ENCODE measurements around the gene GRM7. TPM values are rescaled to one million over a fixed set of nuclear protein-coding genes. Genes with fewer than 3 reads are reported as not detected.

GRM7 gene
- total RNA-seq, 1 experiment from 2014 or later: not detected

DNA sequence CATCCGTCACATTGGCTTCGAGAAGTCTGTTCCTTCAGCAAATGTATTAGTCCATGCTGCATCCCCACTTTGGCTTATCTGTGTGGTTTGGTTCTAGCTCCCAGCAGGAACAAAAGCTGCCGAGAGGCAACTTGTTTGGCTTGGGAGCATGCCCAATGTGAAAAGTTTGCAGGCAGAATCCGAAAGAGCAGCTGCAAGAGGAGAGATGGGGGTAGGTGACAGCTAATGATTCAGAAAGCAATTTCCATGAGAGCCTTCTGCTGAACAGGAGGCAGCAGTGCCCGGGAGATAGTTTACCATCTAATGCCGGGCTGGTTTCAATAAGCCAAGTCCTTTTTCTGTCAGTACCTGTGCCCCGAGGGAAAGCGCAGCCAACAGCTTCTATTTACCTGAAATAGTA lies 60.2 kb downstream of the GRM7 start:
- Histone ChIP-seq H3K36me3 (ENCODE audit: insufficient read depth, low read length, poor library complexity, severe bottlenecking) (no peaks in the 10 kb centered on the region), H3K9me3 (ENCODE audit: low read depth, low read length, poor library complexity, severe bottlenecking) (no peaks in the 10 kb centered on the region), H3K4me3 (ENCODE audit: low read depth, low read length, poor library complexity, severe bottlenecking) (no peak overlapping the region), H3K27me3 (replicated peaks; ENCODE audit: insufficient read depth, low read depth, low read length, poor library complexity) (no peaks in the 10 kb centered on the region), H3K27ac (ENCODE audit: low read depth, low read length, poor library complexity, severe bottlenecking) (no peak overlapping the region), H3K4me1 (ENCODE audit: insufficient read depth, low read length, poor library complexity, severe bottlenecking) (no peaks in the 10 kb centered on the region)
- intact Hi-C loops (cut with micrococcal nuclease; ENCODE audit: unreplicated experiment): no loop called here
- DNase-seq (ENCODE audit: low spot score): no peak
- ChIA-PET CTCF (no interaction called here), POLR2A (ENCODE audit: low non-redundant PET) (no interaction called here)
- BruUV-seq (replicated peaks): no TSS peak
- TF ChIP-seq EZH2 (IDR thresholded peaks at IDR 0.05; ENCODE audit: borderline replicate concordance, low read depth, low read length, poor library complexity, severe bottlenecking): no peak
- TF ChIP-seq, protein P1, sequence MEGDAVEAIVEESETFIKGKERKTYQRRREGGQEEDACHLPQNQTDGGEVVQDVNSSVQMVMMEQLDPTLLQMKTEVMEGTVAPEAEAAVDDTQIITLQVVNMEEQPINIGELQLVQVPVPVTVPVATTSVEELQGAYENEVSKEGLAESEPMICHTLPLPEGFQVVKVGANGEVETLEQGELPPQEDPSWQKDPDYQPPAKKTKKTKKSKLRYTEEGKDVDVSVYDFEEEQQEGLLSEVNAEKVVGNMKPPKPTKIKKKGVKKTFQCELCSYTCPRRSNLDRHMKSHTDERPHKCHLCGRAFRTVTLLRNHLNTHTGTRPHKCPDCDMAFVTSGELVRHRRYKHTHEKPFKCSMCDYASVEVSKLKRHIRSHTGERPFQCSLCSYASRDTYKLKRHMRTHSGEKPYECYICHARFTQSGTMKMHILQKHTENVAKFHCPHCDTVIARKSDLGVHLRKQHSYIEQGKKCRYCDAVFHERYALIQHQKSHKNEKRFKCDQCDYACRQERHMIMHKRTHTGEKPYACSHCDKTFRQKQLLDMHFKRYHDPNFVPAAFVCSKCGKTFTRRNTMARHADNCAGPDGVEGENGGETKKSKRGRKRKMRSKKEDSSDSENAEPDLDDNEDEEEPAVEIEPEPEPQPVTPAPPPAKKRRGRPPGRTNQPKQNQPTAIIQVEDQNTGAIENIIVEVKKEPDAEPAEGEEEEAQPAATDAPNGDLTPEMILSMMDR (conservative IDR thresholded peaks at IDR 0.05; ENCODE audit: low read depth, low read length): no peak

DNA sequence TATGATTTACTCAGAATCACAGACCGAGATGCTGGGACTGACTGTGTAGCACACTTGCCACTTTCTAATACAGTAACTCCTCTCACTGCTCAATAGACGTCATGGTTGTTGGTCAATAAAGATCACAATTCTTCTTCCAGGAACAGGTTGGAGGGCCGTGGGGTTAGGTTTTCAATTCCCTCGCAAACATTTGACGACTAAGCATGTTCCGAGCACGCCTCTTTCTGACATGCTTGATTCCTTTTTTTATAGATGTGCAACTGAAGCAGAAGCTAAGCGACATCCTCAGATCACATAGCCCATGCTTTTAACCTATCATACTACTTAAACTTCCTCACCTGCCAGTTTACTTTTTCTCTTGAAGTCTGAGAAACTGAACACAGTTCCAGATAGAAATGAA lies 61.0 kb downstream of the GRM7 start:
- ChIA-PET CTCF (no interaction called here), POLR2A (ENCODE audit: low non-redundant PET) (no interaction called here)
- BruUV-seq (replicated peaks): no TSS peak
- DNase-seq (ENCODE audit: low spot score): no peak
- no peak overlapping the region for H3K27ac ChIP-seq (ENCODE audit: low read depth, low read length, poor library complexity, severe bottlenecking)
- no peaks in the 10 kb centered on the region for H3K27me3 ChIP-seq (replicated peaks; ENCODE audit: insufficient read depth, low read depth, low read length, poor library complexity)
- H3K36me3 ChIP-seq (ENCODE audit: insufficient read depth, low read length, poor library complexity, severe bottlenecking): no peaks in the 10 kb centered on the region
- H3K4me3 ChIP-seq (ENCODE audit: low read depth, low read length, poor library complexity, severe bottlenecking): no peak overlapping the region
- H3K4me1 ChIP-seq (ENCODE audit: insufficient read depth, low read length, poor library complexity, severe bottlenecking): no peaks in the 10 kb centered on the region
- intact Hi-C loops (cut with micrococcal nuclease; ENCODE audit: unreplicated experiment): no loop called here
- no peaks in the 10 kb centered on the region for H3K9me3 ChIP-seq (ENCODE audit: low read depth, low read length, poor library complexity, severe bottlenecking)
- TF ChIP-seq, protein P1 (conservative IDR thresholded peaks at IDR 0.05; ENCODE audit: low read depth, low read length): no peak
- TF ChIP-seq EZH2 (IDR thresholded peaks at IDR 0.05; ENCODE audit: borderline replicate concordance, low read depth, low read length, poor library complexity, severe bottlenecking): no peak

DNA sequence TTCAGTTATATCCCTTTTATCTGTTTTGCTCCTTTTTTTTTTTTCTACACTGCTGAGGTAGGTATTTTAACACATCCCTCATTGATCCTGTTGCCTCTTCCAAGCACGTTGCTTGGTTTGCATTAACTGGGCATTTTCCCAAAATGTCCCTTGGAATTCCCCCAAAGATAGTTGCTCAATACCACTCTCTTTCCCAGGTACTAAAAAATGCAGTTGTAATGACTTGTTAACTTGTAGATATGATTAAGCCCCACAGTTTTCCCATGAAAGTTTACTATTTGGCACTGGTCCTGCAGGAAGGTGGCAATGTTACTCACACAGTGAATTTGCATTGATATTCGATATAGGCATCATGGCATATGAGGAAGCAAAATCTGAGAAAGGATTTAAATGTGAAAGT lies 67.1 kb downstream of the GRM7 start:
- CTCF ChIA-PET: no interaction called here
- Histone ChIP-seq H3K36me3 (ENCODE audit: insufficient read depth, low read length, poor library complexity, severe bottlenecking) (no peaks in the 10 kb centered on the region), H3K4me3 (ENCODE audit: low read depth, low read length, poor library complexity, severe bottlenecking) (no peak overlapping the region), H3K9me3 (ENCODE audit: low read depth, low read length, poor library complexity, severe bottlenecking) (no peaks in the 10 kb centered on the region), H3K27me3 (replicated peaks; ENCODE audit: insufficient read depth, low read depth, low read length, poor library complexity) (peaks cover 3% of the 10 kb centered on the region), H3K27ac (ENCODE audit: low read depth, low read length, poor library complexity, severe bottlenecking) (no peak overlapping the region), H3K4me1 (ENCODE audit: insufficient read depth, low read length, poor library complexity, severe bottlenecking) (no peaks in the 10 kb centered on the region)
- no peak for TF ChIP-seq EZH2 (IDR thresholded peaks at IDR 0.05; ENCODE audit: borderline replicate concordance, low read depth, low read length, poor library complexity, severe bottlenecking)
- TF ChIP-seq, protein P1 (conservative IDR thresholded peaks at IDR 0.05; ENCODE audit: low read depth, low read length): no peak
- intact Hi-C loops (cut with micrococcal nuclease; ENCODE audit: unreplicated experiment): no loop called here
- POLR2A ChIA-PET (ENCODE audit: low non-redundant PET): no interaction called here
- BruUV-seq (replicated peaks): no TSS peak
- DNase-seq (ENCODE audit: low spot score): no peak

Measured in A673 (cell line).